ENCODE results near the gene TYMP. TPM values are rescaled to one million over a fixed set of nuclear protein-coding genes. Genes with fewer than 3 reads are reported as not detected.

The TYMP gene
- polyA plus RNA-seq, 1 donor: 2.8 TPM

- DNase-seq (ENCODE audit: low read depth): no peak
These were observed 23.0 kb downstream of the TYMP start for GRCh38 chr22:50506611-50507420.

- no peak for DNase-seq (ENCODE audit: low read depth)
These were observed 23.8 kb downstream of the TYMP start for GRCh38 chr22:50505776-50506610.

- DNase-seq (ENCODE audit: low read depth): no peak
These were observed 24.5 kb downstream of the TYMP start for GRCh38 chr22:50505276-50505775.

GRCh38 chr22:50504369-50505211 lies 25.2 kb downstream of the TYMP start:
- no peak for DNase-seq (ENCODE audit: low read depth)

GRCh38 chr22:50503475-50504145 lies 26.2 kb downstream of the TYMP start:
- DNase-seq (ENCODE audit: low read depth): no peak

- no peak for DNase-seq (ENCODE audit: low read depth)
These were observed 27.0 kb downstream of the TYMP start for GRCh38 chr22:50502628-50503474.

- no peak for DNase-seq (ENCODE audit: low read depth)
These were observed 27.7 kb downstream of the TYMP start for GRCh38 chr22:50502096-50502495.

- DNase-seq (ENCODE audit: low read depth): no peak
These were observed 29.4 kb downstream of the TYMP start for GRCh38 chr22:50500452-50500851.

GRCh38 chr22:50498322-50498890 lies 31.4 kb downstream of the TYMP start:
- DNase-seq (ENCODE audit: low read depth): no peak

GRCh38 chr22:50497093-50497492 lies 32.7 kb downstream of the TYMP start:
- no peak for DNase-seq (ENCODE audit: low read depth)

GRCh38 chr22:50490531-50491308 lies 39.1 kb downstream of the TYMP start:
- DNase-seq (ENCODE audit: low read depth): no peak

GRCh38 chr22:50489363-50490243 lies 40.2 kb downstream of the TYMP start:
- DNase-seq (ENCODE audit: low read depth): no peak

GRCh38 chr22:50488886-50489285 lies 40.9 kb downstream of the TYMP start:
- no peak for DNase-seq (ENCODE audit: low read depth)

- no peak for DNase-seq (ENCODE audit: low read depth)
These were observed 41.7 kb downstream of the TYMP start for GRCh38 chr22:50488006-50488677.

- DNase-seq (ENCODE audit: low read depth): no peak
These were observed 42.4 kb downstream of the TYMP start for GRCh38 chr22:50487290-50488005.

- no peak for DNase-seq (ENCODE audit: low read depth)
These were observed 43.1 kb downstream of the TYMP start, which contains the start of gene MIOX for GRCh38 chr22:50486561-50487289. MIOX (plus strand) TSS chr22:50486859; CDS start chr22:50486898, 39 bp downstream.

All from forelimb muscle (tissue), 1 donor.